Fibroblast of pulmonary artery (primary cell): ENCODE measurements around the gene SLC19A3.
"Not testable (repeated sequence)": the region's sequence is repeated elsewhere in the genome, so short reads cannot be mapped to it uniquely, and the experiment has no call there.

Experiments
- DNase-seq: peaks from one replicate; pipeline ENCODE4 v3.0.0-alpha.2; 2010; ENCODE audit warnings: low read depth
- H3K4me3 ChIP-seq: replicated peaks from 2 replicates; pipeline ENCODE4 v1.5.1; 2011; ENCODE audit warnings: low read depth, mild to moderate bottlenecking, control low read depth, low read length, moderate library complexity
- CTCF ChIP-seq: IDR thresholded peaks from 2 replicates; pipeline ENCODE4 v1.5.1; 2011; ENCODE audit warnings: mild to moderate bottlenecking, control low read depth, low read length, inconsistent platforms; ENCODE audit errors: missing control alignments

SLC19A3 gene

GRCh38 chr2:227748079-227748478, 30.3 kb upstream of the SLC19A3 start:
- DNase-seq = peak; percentile 10
- no peak overlapping the region for H3K4me3 ChIP-seq
- peak; percentile 40 for TF ChIP-seq CTCF

GRCh38 chr2:227745594-227745993, 27.8 kb upstream of the SLC19A3 start, which contains the start of gene SCYGR8:
Gene SCYGR8, plus strand, starts transcription at chr2:227745894. Its CDS starts 0 bp downstream, at chr2:227745894.
- no peak for DNase-seq
- TF ChIP-seq CTCF = no peak
- H3K4me3 ChIP-seq = no peak within 1 kb of the TSS

GRCh38 chr2:227740705-227741104, 22.9 kb upstream of the SLC19A3 start:
- not testable (repeated sequence) for DNase-seq, H3K4me3 ChIP-seq

- H3K4me3 ChIP-seq = no peak overlapping the region
- no peak for TF ChIP-seq CTCF
These were observed 21.5 kb upstream of the SLC19A3 start for GRCh38 chr2:227739351-227739750.

GRCh38 chr2:227728035-227728434, 10.2 kb upstream of the SLC19A3 start, which contains the start of gene SCYGR7:
Gene SCYGR7, plus strand, starts transcription at chr2:227728335. Its CDS starts 0 bp downstream, at chr2:227728335.
- no peak for TF ChIP-seq CTCF
- no peak within 1 kb of the TSS for H3K4me3 ChIP-seq
- DNase-seq = no peak

More at GRCh38 chr2:227739351-227739750, 21.5 kb upstream of the SLC19A3 start:
- DNase-seq = no peak

- DNase-seq = no peak
- H3K4me3 ChIP-seq = no peak within 1 kb of the TSS
- TF ChIP-seq CTCF = no peak
These were observed 6.7 kb upstream of the SLC19A3 start, which contains the start of gene SCYGR6 for GRCh38 chr2:227724394-227725039. Gene SCYGR6, minus strand, starts transcription at chr2:227724757. Its CDS starts 0 bp downstream, at chr2:227724757.

GRCh38 chr2:227722821-227723220, 5.0 kb upstream of the SLC19A3 start:
- H3K4me3 ChIP-seq, DNase-seq: not testable (repeated sequence)

GRCh38 chr2:227720680-227721079, 2.9 kb upstream of the SLC19A3 start:
- TF ChIP-seq CTCF = no peak
- DNase-seq = peak; percentile 39
- no peak overlapping the region for H3K4me3 ChIP-seq
